ENCODE data around the gene MPZL3. TPM values are rescaled to one million over a fixed set of nuclear protein-coding genes. Genes with fewer than 3 reads are reported as not detected.

The MPZL3 gene
- polyA plus RNA-seq, 1 donor (not counting 4 experiments of a cell fraction or from before 2014, with no cell fraction given) = 7.9 TPM

DNA sequence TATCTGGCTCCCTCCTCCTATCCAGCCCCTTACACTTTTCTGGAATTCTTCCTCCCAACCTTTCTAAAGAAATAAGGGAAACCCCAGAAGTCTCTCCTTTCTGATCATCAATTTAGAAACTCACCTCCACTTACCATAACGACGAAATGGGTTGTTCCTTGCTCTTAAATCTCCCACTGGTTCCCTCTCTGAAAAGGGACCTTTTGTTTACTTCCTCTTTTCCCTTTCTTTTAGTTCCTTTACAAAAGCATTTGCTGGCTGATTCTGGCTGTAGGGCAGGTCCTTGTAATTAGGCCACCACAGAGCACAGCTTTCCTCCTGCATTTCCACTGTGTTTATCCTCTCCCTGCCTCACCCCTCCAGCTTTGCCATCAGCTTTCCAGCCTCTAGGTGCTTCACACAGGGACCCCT is 39.4 kb downstream of the MPZL3 start:
- H3K4me3 ChIP-seq (ENCODE audit: control insufficient read depth in 2 of 3, extremely low read depth in 1 of 3, insufficient read depth in 2 of 3, low read depth in 1 of 3, low read length in 3 of 3) = no peak overlapping the region
- H3K9me3 ChIP-seq (ENCODE audit: control insufficient read depth, low read depth, low read length) = no peaks in the 10 kb centered on the region
- dilution Hi-C loops (cut with MboI; ENCODE audit: extremely low pct_ligation_motif_present, low sequenced_read_pairs) = no loop called here
- no peak overlapping the region for H3K27ac ChIP-seq (ENCODE audit: control insufficient read depth, insufficient read depth, low read length)
- H3K9ac ChIP-seq (ENCODE audit: control insufficient read depth, extremely low read depth, insufficient read depth, low read length) = no peak overlapping the region
- H3K27me3 ChIP-seq (ENCODE audit: control insufficient read depth, extremely low read depth, insufficient read depth, low read length) = peaks cover 7% of the 10 kb centered on the region
- H3K79me2 ChIP-seq (ENCODE audit: control insufficient read depth, insufficient read depth, low read length) = no peaks in the 10 kb centered on the region
- H3K4me2 ChIP-seq (ENCODE audit: control insufficient read depth, extremely low read depth, insufficient read depth, low read depth, low read length) = no peak overlapping the region
- TF ChIP-seq EZH2 (IDR thresholded peaks at IDR 0.05; ENCODE audit: low read length) (no peak), CTCF (optimal IDR thresholded peaks at IDR 0.05 in 1 of 3, IDR thresholded peaks at IDR 0.05 in 1 of 3, conservative IDR thresholded peaks at IDR 0.05 in 1 of 3; ENCODE audit: extremely low read depth in 1 of 3, insufficient read depth in 2 of 3, low read length in 3 of 3) (no peak)
- FAIRE-seq (no peak), DNase-seq (ENCODE audit: low read depth, low spot score) (no peak)
- no peaks in the 10 kb centered on the region for H3K9me1 ChIP-seq (ENCODE audit: control insufficient read depth, extremely low read depth, insufficient read depth, low read length)
- H2AFZ ChIP-seq (ENCODE audit: control insufficient read depth, low read length) = no peak overlapping the region
- H4K20me1 ChIP-seq (ENCODE audit: control insufficient read depth, extremely low read depth, insufficient read depth, low read length) = no peaks in the 10 kb centered on the region
- peaks cover 7% of the 10 kb centered on the region for H3K4me1 ChIP-seq (ENCODE audit: control insufficient read depth, extremely low read depth, insufficient read depth, low read length)
- H3K36me3 ChIP-seq (ENCODE audit: control insufficient read depth in 2 of 2, extremely low read depth in 1 of 2, insufficient read depth in 2 of 2, low read length in 2 of 2) = no peaks in the 10 kb centered on the region

- Histone ChIP-seq H3K9ac (ENCODE audit: control insufficient read depth, extremely low read depth, insufficient read depth, low read length) (no peak overlapping the region), H3K27ac (ENCODE audit: control insufficient read depth, insufficient read depth, low read length) (no peak overlapping the region), H4K20me1 (ENCODE audit: control insufficient read depth, extremely low read depth, insufficient read depth, low read length) (no peaks in the 10 kb centered on the region), H3K27me3 (ENCODE audit: control insufficient read depth, extremely low read depth, insufficient read depth, low read length) (peaks cover 7% of the 10 kb centered on the region), H3K4me3 (ENCODE audit: control insufficient read depth in 2 of 3, extremely low read depth in 1 of 3, insufficient read depth in 2 of 3, low read depth in 1 of 3, low read length in 3 of 3) (no peak overlapping the region), H2AFZ (ENCODE audit: control insufficient read depth, low read length) (no peak overlapping the region), H3K36me3 (ENCODE audit: control insufficient read depth in 2 of 2, extremely low read depth in 1 of 2, insufficient read depth in 2 of 2, low read length in 2 of 2) (no peaks in the 10 kb centered on the region), H3K4me1 (ENCODE audit: control insufficient read depth, extremely low read depth, insufficient read depth, low read length) (peaks cover 10% of the 10 kb centered on the region), H3K9me1 (ENCODE audit: control insufficient read depth, extremely low read depth, insufficient read depth, low read length) (no peaks in the 10 kb centered on the region), H3K9me3 (ENCODE audit: control insufficient read depth, low read depth, low read length) (no peaks in the 10 kb centered on the region), H3K79me2 (ENCODE audit: control insufficient read depth, insufficient read depth, low read length) (no peaks in the 10 kb centered on the region), H3K4me2 (ENCODE audit: control insufficient read depth, extremely low read depth, insufficient read depth, low read depth, low read length) (no peak overlapping the region)
- dilution Hi-C loops (cut with MboI; ENCODE audit: extremely low pct_ligation_motif_present, low sequenced_read_pairs) = no loop called here
- no peak for DNase-seq (ENCODE audit: low read depth, low spot score)
- TF ChIP-seq CTCF (optimal IDR thresholded peaks at IDR 0.05 in 1 of 3, IDR thresholded peaks at IDR 0.05 in 1 of 3, conservative IDR thresholded peaks at IDR 0.05 in 1 of 3; ENCODE audit: extremely low read depth in 1 of 3, insufficient read depth in 2 of 3, low read length in 3 of 3) = no peak
- FAIRE-seq = no peak
These were observed 39.9 kb downstream of the MPZL3 start for GRCh38 chr11:118212131-118212725.

Measured in keratinocyte (primary cell).